ENCODE data around the gene ACTL7B. TPM values are rescaled to one million over a fixed set of nuclear protein-coding genes. Genes with fewer than 3 reads are reported as not detected.
"Not testable (repeated sequence)": the region's sequence is repeated elsewhere in the genome, so short reads cannot be mapped to it uniquely, and the experiment has no call there.

Gene ACTL7B, protein sequence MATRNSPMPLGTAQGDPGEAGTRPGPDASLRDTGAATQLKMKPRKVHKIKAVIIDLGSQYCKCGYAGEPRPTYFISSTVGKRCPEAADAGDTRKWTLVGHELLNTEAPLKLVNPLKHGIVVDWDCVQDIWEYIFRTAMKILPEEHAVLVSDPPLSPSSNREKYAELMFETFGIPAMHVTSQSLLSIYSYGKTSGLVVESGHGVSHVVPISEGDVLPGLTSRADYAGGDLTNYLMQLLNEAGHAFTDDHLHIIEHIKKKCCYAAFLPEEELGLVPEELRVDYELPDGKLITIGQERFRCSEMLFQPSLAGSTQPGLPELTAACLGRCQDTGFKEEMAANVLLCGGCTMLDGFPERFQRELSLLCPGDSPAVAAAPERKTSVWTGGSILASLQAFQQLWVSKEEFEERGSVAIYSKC
- total RNA-seq: 0.16 TPM in 1 of 2 replicates, not detected in the other

DNA sequence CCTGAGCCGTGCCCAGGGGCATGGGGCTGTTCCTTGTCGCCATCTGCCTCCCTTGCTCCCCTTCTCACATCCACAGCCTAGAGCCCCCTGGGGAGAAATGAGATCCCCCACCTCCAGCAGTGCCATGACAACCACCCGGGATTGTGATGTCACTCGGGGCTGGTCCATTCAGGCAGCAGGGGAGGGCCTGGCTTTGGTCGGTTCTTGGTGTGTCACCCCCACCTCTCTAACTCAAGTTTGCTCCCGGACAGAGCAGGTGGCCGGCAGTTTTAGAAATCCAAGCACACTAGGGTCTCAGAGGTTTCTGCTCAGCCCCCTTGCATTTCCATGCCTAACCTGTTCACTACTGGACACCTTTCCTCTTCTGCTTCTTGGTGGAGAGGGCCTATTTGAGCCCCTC, at the start of gene ACTL7B:
Gene ACTL7B (minus strand): TSS at position 99 of the 400 bp plus-strand sequence. CDS start 56 bp downstream, at position 43.
- ChIA-PET POLR2A (no interaction called here), CTCF (no interaction called here)
- Mint-ChIP-seq H3K9me3 (no peaks in the 10 kb centered on the region), H3K4me1 (no peaks in the 10 kb centered on the region), H3K27ac (no peak within 1 kb of the TSS), H3K27me3 (no peaks in the 10 kb centered on the region), H3K36me3 (ENCODE audit: low read depth) (no peaks in the 10 kb centered on the region), H3K4me3 (no peak within 1 kb of the TSS)
- DNase-seq: no peak
- ATAC-seq (ENCODE audit: low read depth): no peak
- intact Hi-C loops (cut with micrococcal nuclease): no loop called here
- TF ChIP-seq, protein P1, sequence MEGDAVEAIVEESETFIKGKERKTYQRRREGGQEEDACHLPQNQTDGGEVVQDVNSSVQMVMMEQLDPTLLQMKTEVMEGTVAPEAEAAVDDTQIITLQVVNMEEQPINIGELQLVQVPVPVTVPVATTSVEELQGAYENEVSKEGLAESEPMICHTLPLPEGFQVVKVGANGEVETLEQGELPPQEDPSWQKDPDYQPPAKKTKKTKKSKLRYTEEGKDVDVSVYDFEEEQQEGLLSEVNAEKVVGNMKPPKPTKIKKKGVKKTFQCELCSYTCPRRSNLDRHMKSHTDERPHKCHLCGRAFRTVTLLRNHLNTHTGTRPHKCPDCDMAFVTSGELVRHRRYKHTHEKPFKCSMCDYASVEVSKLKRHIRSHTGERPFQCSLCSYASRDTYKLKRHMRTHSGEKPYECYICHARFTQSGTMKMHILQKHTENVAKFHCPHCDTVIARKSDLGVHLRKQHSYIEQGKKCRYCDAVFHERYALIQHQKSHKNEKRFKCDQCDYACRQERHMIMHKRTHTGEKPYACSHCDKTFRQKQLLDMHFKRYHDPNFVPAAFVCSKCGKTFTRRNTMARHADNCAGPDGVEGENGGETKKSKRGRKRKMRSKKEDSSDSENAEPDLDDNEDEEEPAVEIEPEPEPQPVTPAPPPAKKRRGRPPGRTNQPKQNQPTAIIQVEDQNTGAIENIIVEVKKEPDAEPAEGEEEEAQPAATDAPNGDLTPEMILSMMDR (IDR thresholded peaks at IDR 0.05): no peak

DNA sequence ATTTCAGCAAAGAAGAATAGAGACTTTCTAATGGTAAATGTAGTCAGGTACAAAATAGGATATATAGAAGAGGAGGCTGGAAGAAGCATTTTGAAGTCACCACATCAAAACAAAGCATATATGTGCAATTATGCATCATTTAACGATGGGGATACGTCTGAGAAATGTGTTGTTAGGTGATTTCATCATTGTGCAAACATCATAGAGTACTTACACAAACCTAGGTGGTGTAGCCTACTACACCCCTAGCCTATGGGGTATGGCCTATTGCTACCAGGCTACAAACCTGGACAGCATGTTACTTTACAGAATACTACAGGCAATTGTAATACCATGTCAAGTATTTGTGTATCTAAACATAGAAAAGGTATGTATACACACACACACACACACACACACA, 49.7 kb upstream of the ACTL7B start:
- DNase-seq (no peak), ATAC-seq (ENCODE audit: low read depth) (no peak)
- ChIA-PET CTCF (no interaction called here), POLR2A (no interaction called here)
- Mint-ChIP-seq H3K9me3 (no peaks in the 10 kb centered on the region), H3K4me1 (no peaks in the 10 kb centered on the region), H3K27ac (no peak overlapping the region), H3K36me3 (ENCODE audit: low read depth) (peaks cover 78% of the 10 kb centered on the region), H3K27me3 (no peaks in the 10 kb centered on the region), H3K4me3 (no peak overlapping the region)
- TF ChIP-seq, protein P1 (IDR thresholded peaks at IDR 0.05): no peak
- intact Hi-C loops (cut with micrococcal nuclease): no loop called here

DNA sequence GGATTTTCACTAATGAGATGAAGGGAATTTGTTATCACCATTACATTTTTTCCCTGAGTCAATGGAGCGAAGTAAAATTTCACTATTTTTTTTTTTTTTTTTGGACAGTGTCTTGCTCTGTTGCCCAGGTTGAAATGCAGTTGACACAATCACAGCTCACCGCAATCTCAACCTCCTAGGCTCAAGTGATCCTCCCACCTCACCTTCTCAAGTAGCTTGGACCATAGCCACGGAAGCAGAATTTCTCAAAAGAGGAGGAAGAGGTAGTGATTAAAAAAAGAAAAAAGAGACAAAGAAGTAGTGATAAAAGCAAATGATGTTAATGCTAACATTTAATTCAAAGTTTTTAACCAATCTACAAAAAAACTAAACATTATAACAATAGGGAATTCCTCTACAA, 48.4 kb upstream of the ACTL7B start:
- H3K27me3 Mint-ChIP-seq: no peaks in the 10 kb centered on the region

DNA sequence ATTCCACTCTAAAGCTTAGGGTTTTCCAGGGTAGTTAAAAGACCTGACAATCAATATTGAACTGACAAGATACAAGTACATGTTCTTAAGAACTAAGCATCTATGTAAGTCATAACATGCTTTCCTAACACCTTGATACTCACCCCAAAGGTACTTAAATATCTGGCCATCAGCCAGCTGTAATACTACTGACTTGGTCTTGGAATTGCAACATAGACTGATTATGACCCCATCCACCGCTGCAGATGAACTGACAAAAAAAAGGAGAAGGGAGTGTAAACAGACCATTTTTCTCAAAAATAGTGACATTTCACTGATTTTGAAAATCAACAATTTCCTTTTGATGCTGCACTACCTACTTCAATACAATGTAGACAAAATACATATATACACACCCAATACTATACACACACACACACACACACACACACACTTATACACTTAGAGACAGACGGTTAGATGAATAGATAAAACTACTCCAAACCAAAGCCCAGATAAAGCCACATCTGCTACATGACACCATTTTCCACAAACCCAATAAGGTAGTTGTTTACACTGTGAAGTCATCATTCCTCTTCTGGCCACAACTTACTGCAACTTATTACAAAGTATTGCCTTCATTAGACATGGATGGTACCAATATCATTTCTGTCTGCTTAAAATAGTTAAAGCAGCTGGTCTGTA, 47.8 kb upstream of the ACTL7B start:
- ATAC-seq (ENCODE audit: low read depth) (no peak), DNase-seq (no peak)
- Mint-ChIP-seq H3K27me3 (no peaks in the 10 kb centered on the region), H3K9me3 (no peaks in the 10 kb centered on the region), H3K4me3 (no peak overlapping the region), H3K4me1 (no peaks in the 10 kb centered on the region), H3K27ac (no peak overlapping the region), H3K36me3 (ENCODE audit: low read depth) (peaks cover 83% of the 10 kb centered on the region)
- CTCF ChIA-PET: no interaction called here
- POLR2A ChIA-PET: no interaction called here
- TF ChIP-seq, protein P1 (IDR thresholded peaks at IDR 0.05): no peak
- intact Hi-C loops (cut with micrococcal nuclease): loop anchor here (5.0 kb wide), 1 partner anchor 564 kb away; no protein-coding TSS in a partner anchor

More for the DNA sequence above, 48.4 kb upstream of the ACTL7B start:
- TF ChIP-seq, protein P1 (IDR thresholded peaks at IDR 0.05): no peak
- no peak overlapping the region for H3K27ac Mint-ChIP-seq
- intact Hi-C loops (cut with micrococcal nuclease): loop anchor here (5.0 kb wide), 1 partner anchor 563 kb away; no protein-coding TSS in a partner anchor
- H3K4me3 Mint-ChIP-seq: no peak overlapping the region
- CTCF ChIA-PET: no interaction called here
- ATAC-seq (ENCODE audit: low read depth) (no peak), DNase-seq (no peak)
- H3K36me3 Mint-ChIP-seq (ENCODE audit: low read depth): peaks cover 82% of the 10 kb centered on the region
- H3K4me1 Mint-ChIP-seq: no peaks in the 10 kb centered on the region
- no peaks in the 10 kb centered on the region for H3K9me3 Mint-ChIP-seq
- POLR2A ChIA-PET: no interaction called here

DNA sequence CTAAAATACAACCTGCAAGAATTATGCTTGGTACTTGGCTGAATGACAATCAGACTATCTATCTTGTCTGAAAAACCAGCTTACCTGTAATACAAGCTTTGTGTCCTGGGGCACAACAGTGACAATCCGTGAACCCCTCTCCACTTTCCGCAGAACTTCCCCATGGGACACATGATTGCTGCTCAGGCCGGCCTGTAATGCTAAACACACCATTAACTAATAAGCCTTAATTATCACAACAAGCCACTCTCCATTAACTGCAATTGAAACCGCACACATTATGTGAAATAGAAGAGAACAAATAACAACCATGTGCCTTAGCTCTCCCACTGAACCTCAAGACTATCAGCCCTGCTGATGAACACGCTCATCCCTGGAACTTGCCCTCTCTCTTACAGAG, 44.4 kb upstream of the ACTL7B start:
- no peak overlapping the region for H3K27ac Mint-ChIP-seq
- no peaks in the 10 kb centered on the region for H3K9me3 Mint-ChIP-seq
- intact Hi-C loops (cut with micrococcal nuclease): loop anchor here (5.0 kb wide), 1 partner anchor 567 kb away; no protein-coding TSS in a partner anchor
- TF ChIP-seq, protein P1 (IDR thresholded peaks at IDR 0.05): no peak
- H3K27me3 Mint-ChIP-seq: no peaks in the 10 kb centered on the region
- POLR2A ChIA-PET: no interaction called here
- H3K4me3 Mint-ChIP-seq: no peak overlapping the region
- CTCF ChIA-PET: no interaction called here
- no peaks in the 10 kb centered on the region for H3K4me1 Mint-ChIP-seq
- DNase-seq: no peak
- ATAC-seq (ENCODE audit: low read depth): no peak
- H3K36me3 Mint-ChIP-seq (ENCODE audit: low read depth): peaks cover 87% of the 10 kb centered on the region

DNA sequence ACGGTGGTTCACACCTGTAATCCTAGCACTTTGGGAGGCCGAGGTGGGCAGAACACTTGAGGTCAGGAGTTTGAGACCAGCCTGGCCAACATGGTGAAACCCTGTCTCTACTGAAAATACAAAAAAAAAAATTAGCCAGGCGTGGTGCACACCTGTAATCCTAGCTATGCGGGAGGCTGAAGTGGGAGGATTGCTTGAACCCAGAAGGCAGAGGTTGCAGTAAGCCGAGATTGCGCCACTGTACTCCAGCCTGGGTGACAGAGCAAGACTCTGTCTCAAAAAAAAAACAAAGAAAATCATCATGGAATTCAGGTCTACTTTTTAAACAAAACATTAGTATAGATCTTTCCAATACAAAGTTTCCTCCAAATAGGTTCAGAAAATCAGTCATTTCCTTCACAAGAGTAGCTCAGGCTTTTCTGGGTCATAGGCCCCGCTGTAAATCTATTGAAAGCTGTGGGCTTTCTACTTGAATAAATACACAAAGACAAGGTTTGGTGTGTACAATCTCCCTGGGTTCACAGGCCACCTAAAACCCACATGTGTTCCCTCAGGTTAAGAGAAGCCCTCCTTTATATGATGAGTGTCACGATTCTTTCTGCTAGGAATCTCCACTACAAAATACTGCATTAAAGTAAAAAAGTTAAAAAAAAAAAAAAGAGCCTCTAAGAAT, 43.4 kb upstream of the ACTL7B start:
- H3K27ac Mint-ChIP-seq; DNase-seq; H3K27me3 Mint-ChIP-seq; POLR2A ChIA-PET; H3K9me3 Mint-ChIP-seq; intact Hi-C loops (cut with micrococcal nuclease); ATAC-seq (ENCODE audit: low read depth); H3K4me3 Mint-ChIP-seq; H3K4me1 Mint-ChIP-seq: not testable (repeated sequence)
- H3K36me3 Mint-ChIP-seq (ENCODE audit: low read depth): peaks cover 95% of the 10 kb centered on the region
- CTCF ChIA-PET: interaction anchor here (1.1 kb wide), 1 partner anchor 10 kb away, joined by 3 read pairs; no protein-coding TSS in a partner anchor

Measured in activated B cell treated with CpG ODN at 0.5 μM for 24 hours (primary cell).